Kidney epithelial cell (primary cell): ENCODE measurements around the gene IPCEF1. TPM values are rescaled to one million over a fixed set of nuclear protein-coding genes. Genes with fewer than 3 reads are reported as not detected.

Experiments used
- DNase-seq: peaks from one replicate; pipeline ENCODE4 v3.0.0-alpha.2; 2010; ENCODE audit warnings: low read depth
- H3K27me3 ChIP-seq: 2 replicates; pipeline ENCODE4 v1.6.0; 2011; ENCODE audit warnings: low read length; ENCODE audit not compliant: control insufficient read depth, insufficient read depth
- H3K36me3 ChIP-seq: 2 replicates; pipeline ENCODE4 v1.5.1; 2011; ENCODE audit warnings: low read length; ENCODE audit not compliant: control insufficient read depth, insufficient read depth
- H3K4me3 ChIP-seq: 2 replicates; pipeline ENCODE4 v1.5.1; 2011; ENCODE audit warnings: low read depth, mild to moderate bottlenecking, control low read depth, low read length
- total RNA-seq: library from RNA; depleted of rRNA; stranded (reverse); fragments of >200 nt; gene quantifications from 2 replicates; pipeline ENCODE4 v1.2.3, GENCODE V29; 2015
- TF ChIP-seq, protein P1 (sequence below): IDR thresholded peaks from 2 replicates; pipeline ENCODE4 v1.5.1; 2011; ENCODE audit warnings: mild to moderate bottlenecking, moderate library complexity, low read length, control low read depth, inconsistent platforms; ENCODE audit not compliant: insufficient read depth, poor library complexity, severe bottlenecking

Gene IPCEF1, protein sequence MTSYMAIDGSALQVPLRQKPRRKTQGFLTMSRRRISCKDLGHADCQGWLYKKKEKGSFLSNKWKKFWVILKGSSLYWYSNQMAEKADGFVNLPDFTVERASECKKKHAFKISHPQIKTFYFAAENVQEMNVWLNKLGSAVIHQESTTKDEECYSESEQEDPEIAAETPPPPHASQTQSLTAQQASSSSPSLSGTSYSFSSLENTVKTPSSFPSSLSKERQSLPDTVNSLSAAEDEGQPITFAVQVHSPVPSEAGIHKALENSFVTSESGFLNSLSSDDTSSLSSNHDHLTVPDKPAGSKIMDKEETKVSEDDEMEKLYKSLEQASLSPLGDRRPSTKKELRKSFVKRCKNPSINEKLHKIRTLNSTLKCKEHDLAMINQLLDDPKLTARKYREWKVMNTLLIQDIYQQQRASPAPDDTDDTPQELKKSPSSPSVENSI
- 0.34 and 1.0 TPM in 2 replicates for total RNA-seq

- Histone ChIP-seq H3K36me3 (no peaks in the 10 kb centered on the region), H3K4me3 (no peak within 1 kb of the TSS), H3K27me3 (no peaks in the 10 kb centered on the region)
- TF ChIP-seq, protein P1, sequence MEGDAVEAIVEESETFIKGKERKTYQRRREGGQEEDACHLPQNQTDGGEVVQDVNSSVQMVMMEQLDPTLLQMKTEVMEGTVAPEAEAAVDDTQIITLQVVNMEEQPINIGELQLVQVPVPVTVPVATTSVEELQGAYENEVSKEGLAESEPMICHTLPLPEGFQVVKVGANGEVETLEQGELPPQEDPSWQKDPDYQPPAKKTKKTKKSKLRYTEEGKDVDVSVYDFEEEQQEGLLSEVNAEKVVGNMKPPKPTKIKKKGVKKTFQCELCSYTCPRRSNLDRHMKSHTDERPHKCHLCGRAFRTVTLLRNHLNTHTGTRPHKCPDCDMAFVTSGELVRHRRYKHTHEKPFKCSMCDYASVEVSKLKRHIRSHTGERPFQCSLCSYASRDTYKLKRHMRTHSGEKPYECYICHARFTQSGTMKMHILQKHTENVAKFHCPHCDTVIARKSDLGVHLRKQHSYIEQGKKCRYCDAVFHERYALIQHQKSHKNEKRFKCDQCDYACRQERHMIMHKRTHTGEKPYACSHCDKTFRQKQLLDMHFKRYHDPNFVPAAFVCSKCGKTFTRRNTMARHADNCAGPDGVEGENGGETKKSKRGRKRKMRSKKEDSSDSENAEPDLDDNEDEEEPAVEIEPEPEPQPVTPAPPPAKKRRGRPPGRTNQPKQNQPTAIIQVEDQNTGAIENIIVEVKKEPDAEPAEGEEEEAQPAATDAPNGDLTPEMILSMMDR = no peak
- DNase-seq = no peak
These were observed at the start of gene IPCEF1 for GRCh38 chr6:154356690-154357089. Gene IPCEF1, minus strand, starts transcription at chr6:154356803. Its CDS starts 90,856 bp downstream, at chr6:154265947.

- H3K27me3 ChIP-seq = no peaks in the 10 kb centered on the region
- H3K4me3 ChIP-seq = no peak overlapping the region
- peaks cover under 1% of the 10 kb centered on the region for H3K36me3 ChIP-seq
- TF ChIP-seq, protein P1 = no peak
- no peak for DNase-seq
These were observed 49.7 kb upstream of the IPCEF1 start for GRCh38 chr6:154406301-154406700.

- Histone ChIP-seq H3K27me3 (no peaks in the 10 kb centered on the region), H3K4me3 (no peak overlapping the region), H3K36me3 (peaks cover 2% of the 10 kb centered on the region)
- TF ChIP-seq, protein P1 = no peak
- no peak for DNase-seq
These were observed 48.3 kb upstream of the IPCEF1 start for GRCh38 chr6:154404791-154405400.

DNA sequence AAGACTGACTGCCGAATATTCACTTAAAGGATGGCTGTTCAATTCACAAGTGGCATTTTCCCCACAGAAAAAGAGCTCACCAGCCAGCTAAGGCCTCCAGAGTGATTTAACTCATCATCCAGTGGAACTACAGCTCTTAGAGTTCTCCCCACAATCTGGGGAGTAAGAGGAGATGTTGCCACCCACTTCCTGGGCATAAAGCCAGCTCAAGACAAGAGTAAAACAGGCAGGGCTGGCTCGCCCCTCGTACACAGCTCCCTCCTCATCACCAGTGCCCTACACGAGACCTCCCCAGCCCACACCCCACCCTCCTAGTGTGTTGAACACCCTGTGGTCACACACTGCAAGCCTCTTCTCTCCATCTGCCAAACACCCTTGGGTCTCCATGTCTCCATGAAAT is 47.2 kb upstream of the IPCEF1 start:
- Histone ChIP-seq H3K27me3 (no peaks in the 10 kb centered on the region), H3K36me3 (peaks cover 2% of the 10 kb centered on the region), H3K4me3 (no peak overlapping the region)
- TF ChIP-seq, protein P1 = no peak
- no peak for DNase-seq

DNA sequence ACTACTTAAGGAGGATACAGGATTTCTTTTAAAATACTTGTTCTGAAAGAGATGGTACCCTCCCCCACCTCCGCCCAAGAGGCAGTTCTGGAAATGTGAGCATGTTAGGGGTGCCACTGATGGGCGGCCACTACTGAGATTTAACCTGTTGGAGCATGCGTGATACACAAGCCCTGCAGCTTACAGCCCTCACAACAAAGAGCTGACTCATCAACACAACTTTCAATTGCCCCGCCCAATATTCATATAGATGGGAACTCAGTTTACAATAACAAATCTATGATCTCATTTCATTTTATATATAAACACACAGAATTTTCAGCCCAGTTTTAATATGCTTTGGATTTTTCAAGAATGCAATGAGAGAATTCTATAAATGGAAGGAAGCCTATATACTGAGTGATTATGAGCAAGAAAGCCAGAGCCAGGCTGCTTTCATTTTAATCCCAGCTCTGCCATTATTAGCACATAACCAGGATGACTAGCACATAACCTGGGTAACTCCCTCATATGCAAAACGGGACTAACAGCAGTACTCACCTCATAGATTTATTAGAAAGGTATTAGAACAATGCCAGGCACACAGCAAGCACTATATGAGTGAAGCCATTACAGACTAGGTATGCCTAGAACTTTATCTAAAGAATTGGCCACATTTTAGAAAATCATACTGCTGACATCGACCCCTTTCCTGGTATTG is 45.6 kb upstream of the IPCEF1 start:
- Histone ChIP-seq H3K4me3 (no peak overlapping the region), H3K27me3 (no peaks in the 10 kb centered on the region), H3K36me3 (peaks cover 2% of the 10 kb centered on the region)
- no peak for DNase-seq
- TF ChIP-seq, protein P1 = no peak
